Cardiac muscle cell (in vitro differentiated cells and primary cell): ENCODE measurements around the gene ORAI3. TPM values are rescaled to one million over a fixed set of nuclear protein-coding genes. Genes with fewer than 3 reads are reported as not detected.

Experiments
- DNase-seq, 2 donors: peaks; one replicate each; pipeline versions ENCODE4 v3.0.0 to v3.0.0-alpha.2; 2010 to 2017; ENCODE audit warnings: low read depth in 1 of 2, low spot score in 1 of 2
- H3K27ac ChIP-seq: fragments of 200-600 bp; sonication (generic); 2 replicates; pipeline ENCODE4 v1.5.1; 2016
- H3K27me3 ChIP-seq: fragments of 200-600 bp; sonication (generic); 2 replicates; pipeline ENCODE4 v1.6.0; 2016; ENCODE audit warnings: control low read depth
- H3K36me3 ChIP-seq: fragments of 200-600 bp; sonication (generic); 2 replicates; pipeline ENCODE4 v1.5.1; 2016; ENCODE audit warnings: control low read depth
- H3K4me1 ChIP-seq: fragments of 200-600 bp; sonication (generic); 2 replicates; pipeline ENCODE4 v1.8.1; 2017; ENCODE audit warnings: low read depth, mild to moderate bottlenecking, mixed run types
- H3K4me3 ChIP-seq: fragments of 200-600 bp; sonication (generic); 2 replicates; pipeline ENCODE4 v1.5.1; 2016; ENCODE audit warnings: mild to moderate bottlenecking
- H3K9me3 ChIP-seq: fragments of 200-600 bp; sonication (generic); 2 replicates; pipeline ENCODE4 v1.5.1; 2017; ENCODE audit warnings: low read depth, mild to moderate bottlenecking, control low read depth
- polyA plus RNA-seq: library from polyadenylated mRNA; unstranded; fragments of >200 nt; fragmentation: Nextera tagmentation; extraction: Ambion mirVana; gene quantifications from 2 replicates; pipeline ENCODE4 v1.2.1, GENCODE V29; 2016
- total RNA-seq: library from RNA; depleted of rRNA; stranded (reverse); fragments of >200 nt; gene quantifications from 2 replicates; pipeline ENCODE4 v1.2.3, GENCODE V29; 2016
- TF ChIP-seq, protein P1 (sequence below): IDR thresholded peaks from 2 replicates; pipeline ENCODE4 v1.5.1; 2012; ENCODE audit warnings: low read depth, mild to moderate bottlenecking, low read length

The ORAI3 gene
- total and polyA plus RNA-seq, 2 experiments from 2014 or later = 88.5 to 101 TPM

DNA sequence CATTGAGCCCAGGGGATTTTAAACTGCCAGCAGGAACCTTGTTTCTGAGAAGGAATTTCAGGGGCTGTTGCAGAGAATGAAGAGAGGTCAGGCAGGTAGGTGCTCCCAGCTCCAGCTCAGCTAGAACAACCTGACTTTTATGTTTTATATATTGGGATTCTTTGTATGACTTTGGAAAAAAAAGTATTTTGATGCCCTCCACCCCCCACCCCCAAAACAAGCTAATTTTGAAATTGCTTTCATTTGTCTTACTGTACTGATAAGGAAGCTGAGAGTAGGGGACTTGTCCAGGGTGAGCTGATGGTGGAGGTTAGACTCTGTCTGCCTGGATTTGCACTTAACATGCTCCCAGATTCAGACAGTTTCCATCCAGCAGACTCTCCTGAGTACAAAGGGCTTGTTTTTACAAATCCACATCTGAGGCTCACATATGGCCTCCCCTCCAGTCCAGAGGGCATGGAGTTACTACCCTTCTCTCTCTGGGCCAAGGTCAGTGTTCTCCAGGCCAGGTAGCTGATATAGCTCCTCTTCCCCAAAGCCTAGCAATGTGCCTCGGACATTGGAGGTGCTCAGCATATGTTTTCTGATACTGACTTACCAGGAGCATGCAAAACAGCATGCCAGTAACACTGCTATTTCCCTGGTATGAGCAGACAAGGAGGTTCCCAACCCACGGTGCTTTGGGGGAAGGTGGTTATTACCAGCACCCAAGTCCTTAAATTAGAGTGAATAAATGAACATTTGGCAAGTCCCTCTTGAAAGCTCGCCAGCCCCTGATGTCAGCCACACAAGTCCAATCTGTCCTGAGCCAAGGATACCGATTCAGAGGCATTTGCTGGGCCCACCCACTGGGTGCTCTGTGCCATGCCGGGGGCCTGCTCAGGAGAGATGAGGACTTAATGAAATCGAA is 50.2 kb downstream of the ORAI3 start:
- Histone ChIP-seq H3K4me1 (peaks cover 6% of the 10 kb centered on the region), H3K27me3 (peaks cover 14% of the 10 kb centered on the region), H3K27ac (no peak overlapping the region), H3K36me3 (no peaks in the 10 kb centered on the region), H3K4me3 (no peak overlapping the region), H3K9me3 (no peaks in the 10 kb centered on the region)
- TF ChIP-seq, protein P1, sequence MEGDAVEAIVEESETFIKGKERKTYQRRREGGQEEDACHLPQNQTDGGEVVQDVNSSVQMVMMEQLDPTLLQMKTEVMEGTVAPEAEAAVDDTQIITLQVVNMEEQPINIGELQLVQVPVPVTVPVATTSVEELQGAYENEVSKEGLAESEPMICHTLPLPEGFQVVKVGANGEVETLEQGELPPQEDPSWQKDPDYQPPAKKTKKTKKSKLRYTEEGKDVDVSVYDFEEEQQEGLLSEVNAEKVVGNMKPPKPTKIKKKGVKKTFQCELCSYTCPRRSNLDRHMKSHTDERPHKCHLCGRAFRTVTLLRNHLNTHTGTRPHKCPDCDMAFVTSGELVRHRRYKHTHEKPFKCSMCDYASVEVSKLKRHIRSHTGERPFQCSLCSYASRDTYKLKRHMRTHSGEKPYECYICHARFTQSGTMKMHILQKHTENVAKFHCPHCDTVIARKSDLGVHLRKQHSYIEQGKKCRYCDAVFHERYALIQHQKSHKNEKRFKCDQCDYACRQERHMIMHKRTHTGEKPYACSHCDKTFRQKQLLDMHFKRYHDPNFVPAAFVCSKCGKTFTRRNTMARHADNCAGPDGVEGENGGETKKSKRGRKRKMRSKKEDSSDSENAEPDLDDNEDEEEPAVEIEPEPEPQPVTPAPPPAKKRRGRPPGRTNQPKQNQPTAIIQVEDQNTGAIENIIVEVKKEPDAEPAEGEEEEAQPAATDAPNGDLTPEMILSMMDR = no peak
- no peak for DNase-seq

GRCh38 chr16:31000671-31001382 is 52.0 kb downstream of the ORAI3 start:
- no peak overlapping the region for H3K4me3 ChIP-seq
- H3K9me3 ChIP-seq = no peaks in the 10 kb centered on the region
- H3K36me3 ChIP-seq = no peaks in the 10 kb centered on the region
- DNase-seq = no peak
- H3K4me1 ChIP-seq = peaks cover 6% of the 10 kb centered on the region
- TF ChIP-seq, protein P1 = no peak
- H3K27me3 ChIP-seq = peaks cover 13% of the 10 kb centered on the region
- no peak overlapping the region for H3K27ac ChIP-seq

DNA sequence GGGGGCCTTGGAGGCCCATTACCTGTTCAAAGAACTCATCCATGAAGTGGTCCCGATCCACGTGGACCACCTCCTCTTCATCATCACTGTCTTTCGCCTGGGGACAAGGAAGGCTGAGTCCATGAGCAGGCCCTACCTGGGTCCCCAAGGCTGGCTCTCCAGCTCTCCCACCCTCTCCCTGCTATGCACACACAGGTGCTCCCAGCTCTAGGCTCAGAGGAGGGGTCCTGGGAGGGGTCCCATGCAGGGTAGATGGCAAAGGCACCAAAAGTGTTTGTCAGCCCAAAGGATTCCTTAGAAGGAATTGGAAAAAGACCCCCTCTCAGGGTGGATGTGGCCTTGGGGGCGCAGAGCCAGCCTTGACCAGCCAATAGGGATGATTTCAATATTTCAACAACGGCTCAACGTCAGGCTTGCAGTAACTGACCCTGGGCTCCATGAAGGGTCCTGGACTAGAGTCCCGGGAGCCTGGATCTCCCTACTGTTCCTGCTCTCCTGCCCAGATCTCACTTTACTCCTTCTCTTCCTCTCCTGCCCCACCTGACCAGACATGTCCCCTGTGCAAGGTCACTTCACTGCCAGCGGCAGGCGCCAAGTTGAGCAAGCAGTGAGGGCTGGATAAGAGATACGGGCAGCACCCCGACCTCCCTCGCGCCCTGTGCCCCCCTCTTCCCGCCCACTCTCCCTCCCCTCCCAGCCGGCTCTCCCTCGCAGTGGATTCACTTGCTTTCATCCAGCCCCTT is 52.8 kb downstream of the ORAI3 start:
- H3K4me1 ChIP-seq = peaks cover 6% of the 10 kb centered on the region
- TF ChIP-seq, protein P1 = no peak
- DNase-seq = no peak
- no peak overlapping the region for H3K4me3 ChIP-seq
- no peaks in the 10 kb centered on the region for H3K9me3 ChIP-seq
- no peak overlapping the region for H3K27ac ChIP-seq
- H3K36me3 ChIP-seq = no peaks in the 10 kb centered on the region
- peaks cover 4% of the 10 kb centered on the region for H3K27me3 ChIP-seq

GRCh38 chr16:31002250-31002700 is 53.4 kb downstream of the ORAI3 start:
- DNase-seq = no peak
- TF ChIP-seq, protein P1 = no peak
- Histone ChIP-seq H3K9me3 (no peaks in the 10 kb centered on the region), H3K27ac (no peak overlapping the region), H3K36me3 (no peaks in the 10 kb centered on the region), H3K4me3 (no peak overlapping the region), H3K4me1 (peaks cover 6% of the 10 kb centered on the region), H3K27me3 (no peaks in the 10 kb centered on the region)

DNA sequence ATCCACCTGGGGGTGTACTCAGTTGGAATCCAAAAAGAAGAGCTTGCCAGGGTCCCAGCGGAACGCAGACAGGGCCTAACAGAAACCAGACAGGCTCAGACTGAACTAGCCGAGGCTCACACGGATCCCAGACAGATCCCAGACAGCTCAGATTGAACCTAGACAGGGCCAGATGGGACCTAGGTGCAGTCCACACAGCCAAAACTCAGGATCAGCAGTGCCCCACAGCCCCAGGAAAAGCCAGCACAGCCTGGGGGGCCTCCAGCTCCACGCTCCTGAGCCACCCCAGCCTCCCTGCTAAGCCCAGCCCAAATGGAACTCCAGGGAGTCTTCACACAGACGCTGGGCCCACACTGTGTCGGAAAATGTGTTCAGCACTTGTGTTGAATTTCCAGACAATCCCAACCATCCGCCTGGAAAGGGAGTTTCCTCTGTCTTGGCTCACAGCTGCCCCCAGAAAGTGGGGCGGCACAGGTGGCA is 54.0 kb downstream of the ORAI3 start:
- Histone ChIP-seq H3K36me3 (no peaks in the 10 kb centered on the region), H3K27me3 (no peaks in the 10 kb centered on the region), H3K4me1 (peaks cover 6% of the 10 kb centered on the region), H3K9me3 (no peaks in the 10 kb centered on the region), H3K27ac (no peak overlapping the region), H3K4me3 (no peak overlapping the region)
- DNase-seq = no peak
- TF ChIP-seq, protein P1 = no peak
